ENCODE data around the gene EFCAB12.
"Not testable (repeated sequence)": the region's sequence is repeated elsewhere in the genome, so short reads cannot be mapped to it uniquely, and the experiment has no call there.

Gene EFCAB12

DNA sequence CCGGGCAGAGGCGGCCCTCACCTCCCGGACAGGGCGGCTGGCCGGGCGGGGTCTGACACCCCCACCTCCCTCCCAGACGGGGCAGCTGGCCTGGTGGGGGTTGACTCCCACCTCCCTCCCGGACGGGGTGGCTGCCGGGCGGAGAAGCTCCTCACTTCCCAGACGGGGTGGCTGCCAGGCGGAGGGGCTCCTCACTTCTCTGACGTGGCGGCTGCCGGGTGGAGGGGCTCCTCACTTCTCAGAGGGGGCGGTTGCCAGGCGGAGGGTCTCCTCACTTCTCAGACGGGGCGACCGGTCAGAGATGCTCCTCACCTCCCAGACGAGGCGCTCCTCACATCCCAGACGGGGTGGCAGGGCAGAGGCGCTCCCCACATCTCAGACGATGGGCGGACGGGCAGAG is 65.1 kb downstream of the EFCAB12 start:
- not testable (repeated sequence) for DNase-seq

DNA sequence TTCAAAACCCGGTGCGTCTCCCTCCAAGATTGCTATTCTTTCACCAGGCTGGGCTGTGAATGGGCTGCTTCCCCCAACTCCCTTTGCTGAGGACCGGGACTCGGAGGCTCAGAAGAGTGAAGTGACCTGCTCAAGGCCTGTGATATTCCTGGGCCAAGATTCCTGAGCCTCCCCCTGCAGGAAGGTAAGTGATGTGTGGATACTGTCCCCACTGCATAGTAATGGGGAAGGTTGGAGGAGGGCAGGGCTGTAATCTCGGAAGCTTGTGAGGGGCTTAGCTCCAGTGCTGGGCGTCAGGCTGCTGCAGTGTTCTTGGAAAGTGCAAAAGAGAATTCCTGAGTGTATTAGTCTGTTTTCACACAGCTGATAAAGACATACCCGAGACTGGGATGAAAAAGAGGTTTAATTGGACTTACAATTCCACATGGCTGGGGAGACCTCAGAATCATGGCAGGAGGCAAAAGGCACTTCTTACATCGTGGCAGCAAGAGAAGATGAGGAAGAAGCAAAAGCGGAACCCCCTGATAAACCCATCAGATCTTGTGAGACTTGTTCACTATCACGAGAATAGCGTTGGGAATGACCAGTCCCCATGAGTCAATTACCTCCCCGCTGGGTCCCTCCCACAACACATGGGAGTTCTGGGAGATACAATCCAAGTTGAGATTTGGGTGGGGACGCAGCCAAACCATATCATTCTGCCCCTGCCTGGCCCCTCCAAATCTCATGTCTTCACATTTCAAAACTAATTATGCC is 67.6 kb downstream of the EFCAB12 start:
- no peak for DNase-seq

DNA sequence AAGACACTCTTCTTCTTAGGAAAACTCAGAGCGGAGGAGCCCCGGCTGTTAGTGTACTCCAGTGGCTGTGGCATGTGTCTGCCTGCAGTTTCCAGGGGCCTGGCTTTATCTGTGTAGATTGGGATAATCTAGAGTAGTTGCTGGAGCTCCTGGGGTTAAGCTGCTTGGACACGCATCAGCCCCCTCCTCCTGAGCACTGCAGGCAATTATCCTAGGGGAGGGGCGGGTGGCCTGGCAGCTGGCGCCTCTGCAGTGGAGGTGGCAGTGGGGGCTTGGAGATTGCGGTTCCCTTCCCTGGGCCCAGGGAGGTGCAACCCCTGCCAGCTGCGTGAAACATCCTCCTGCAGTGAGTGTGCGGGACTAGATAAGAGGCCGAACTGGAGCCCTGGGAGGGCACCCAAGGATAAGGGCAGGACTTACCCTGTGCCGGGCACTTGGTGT is 68.2 kb downstream of the EFCAB12 start:
- DNase-seq: no peak

DNA sequence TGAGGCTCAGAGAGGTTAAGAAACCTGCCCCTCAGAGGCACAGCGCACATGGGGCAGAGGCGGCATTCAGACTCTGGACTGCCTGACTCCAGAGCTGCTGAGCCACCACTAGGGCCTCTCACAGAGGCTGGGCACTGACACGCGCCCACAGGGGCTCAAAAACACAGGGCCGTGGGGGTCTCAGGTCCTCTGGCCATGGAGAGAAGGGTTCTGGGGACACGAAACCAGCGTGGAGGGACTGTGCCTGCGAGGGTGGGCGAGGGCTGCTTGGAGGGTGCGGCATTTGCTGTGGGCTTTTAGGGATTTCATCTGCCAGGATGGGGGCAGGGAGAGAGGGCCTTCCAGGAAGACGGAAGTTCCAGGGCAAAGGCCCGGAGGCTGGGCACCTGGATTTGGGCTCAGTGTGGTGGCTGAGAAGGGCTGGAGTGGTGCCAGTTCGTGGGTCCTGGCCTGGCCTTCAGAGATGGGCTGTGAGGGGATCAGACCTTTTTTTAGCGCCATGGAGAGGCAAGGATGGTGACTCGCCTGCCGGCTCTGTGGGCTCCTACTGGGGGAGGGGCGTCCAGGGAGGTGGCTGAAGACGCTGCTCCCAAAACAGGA is 69.6 kb downstream of the EFCAB12 start:
- DNase-seq: no peak

DNA sequence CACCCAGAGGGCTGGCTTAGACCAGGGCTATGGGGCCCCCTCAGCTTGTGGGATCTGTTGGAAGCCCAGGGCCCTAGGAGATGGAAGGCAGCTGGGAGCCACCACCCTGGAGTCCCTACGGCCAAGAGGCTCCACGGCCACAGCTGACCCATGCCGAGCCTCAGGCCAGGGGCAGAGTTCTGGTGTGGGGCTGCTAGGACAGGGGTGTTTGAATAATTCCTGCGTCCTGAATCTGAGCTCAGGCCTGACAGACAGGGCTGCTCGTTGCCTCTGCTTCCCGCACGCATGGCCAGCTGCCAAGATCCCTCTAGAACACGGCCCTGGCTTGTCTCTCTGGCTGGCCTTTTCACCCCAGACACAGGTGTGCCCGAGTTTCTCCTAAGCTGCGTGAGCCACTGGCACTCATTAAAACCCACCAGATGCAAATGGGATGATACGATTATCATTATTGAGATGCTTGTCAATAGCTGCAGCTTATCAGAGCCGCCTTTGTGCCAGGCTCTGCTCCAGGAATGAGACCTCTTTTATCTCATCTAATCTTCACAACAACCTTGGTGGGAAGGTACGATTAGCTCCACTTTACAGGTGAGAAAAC is 70.2 kb downstream of the EFCAB12 start:
- DNase-seq: no peak

DNA sequence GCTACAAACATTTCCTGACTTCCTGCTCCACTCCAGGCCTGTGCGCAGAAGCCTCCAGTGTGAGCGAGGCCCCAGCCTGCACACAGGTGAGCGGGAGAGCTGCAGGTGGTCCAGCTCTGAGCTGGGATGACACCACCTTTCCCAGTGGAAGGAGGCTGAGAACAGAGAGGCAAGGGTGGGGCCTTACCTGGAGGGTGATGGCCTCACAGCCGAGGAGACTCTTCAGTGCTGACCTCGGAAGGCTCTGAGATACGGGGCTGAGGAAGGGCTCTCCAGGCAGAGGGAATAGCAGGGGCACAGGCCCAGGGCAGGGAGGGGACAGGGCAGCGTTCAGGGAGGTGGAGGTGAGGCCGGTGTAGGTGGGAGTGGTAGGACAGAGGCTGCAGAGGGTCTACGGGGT is 70.8 kb downstream of the EFCAB12 start:
- no peak for DNase-seq

DNA sequence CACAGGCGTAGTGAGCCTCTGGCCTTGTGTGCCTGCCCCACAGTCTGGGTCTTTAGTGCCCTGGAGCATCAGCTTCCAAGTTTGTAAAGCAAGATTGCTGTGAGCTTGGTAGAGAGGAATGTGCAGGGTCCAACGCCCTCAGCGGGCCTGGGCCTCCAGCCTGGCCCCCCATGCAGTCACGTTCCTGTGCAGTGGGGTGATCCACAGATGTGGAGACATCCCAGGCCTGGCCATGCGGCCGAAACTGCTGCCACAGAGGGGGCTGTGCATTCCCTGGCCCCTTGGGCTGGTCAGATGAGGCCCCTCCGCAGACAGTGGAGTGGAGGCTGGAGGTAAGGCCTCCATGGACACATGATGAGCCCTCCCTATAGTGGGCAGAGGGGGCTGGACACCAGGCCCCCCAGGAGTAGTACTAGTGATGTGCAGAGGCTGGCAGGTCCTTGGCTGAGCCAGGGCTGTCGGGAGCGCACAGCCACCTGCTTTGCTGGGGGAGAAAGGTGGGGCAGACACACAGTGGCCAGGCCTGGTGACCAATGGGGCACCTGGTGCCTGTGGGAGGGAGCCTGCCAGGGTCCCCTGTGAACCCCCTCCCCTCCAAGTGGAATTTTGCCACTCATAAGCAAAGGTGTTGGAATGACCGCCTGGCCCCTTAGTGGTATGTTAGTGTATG is 71.5 kb downstream of the EFCAB12 start:
- no peak for DNase-seq

DNA sequence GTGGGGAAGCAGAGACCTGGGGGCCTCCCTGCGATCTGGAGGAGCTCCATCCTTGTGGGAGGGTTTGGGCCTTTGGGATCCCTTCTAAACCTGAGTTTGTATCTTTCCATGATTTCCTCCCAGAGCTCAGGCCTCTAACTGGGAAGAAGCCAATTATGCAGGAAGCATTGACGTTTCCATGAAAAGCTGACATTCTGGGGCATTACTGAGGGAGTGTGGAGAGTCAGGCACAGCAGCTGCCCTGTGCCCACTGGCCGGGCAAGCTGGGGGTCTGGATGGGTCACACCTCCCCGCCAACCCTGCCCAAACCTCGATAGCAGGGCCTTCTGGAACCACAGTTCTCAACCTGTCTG is 74.9 kb downstream of the EFCAB12 start:
- no peak for DNase-seq

DNA sequence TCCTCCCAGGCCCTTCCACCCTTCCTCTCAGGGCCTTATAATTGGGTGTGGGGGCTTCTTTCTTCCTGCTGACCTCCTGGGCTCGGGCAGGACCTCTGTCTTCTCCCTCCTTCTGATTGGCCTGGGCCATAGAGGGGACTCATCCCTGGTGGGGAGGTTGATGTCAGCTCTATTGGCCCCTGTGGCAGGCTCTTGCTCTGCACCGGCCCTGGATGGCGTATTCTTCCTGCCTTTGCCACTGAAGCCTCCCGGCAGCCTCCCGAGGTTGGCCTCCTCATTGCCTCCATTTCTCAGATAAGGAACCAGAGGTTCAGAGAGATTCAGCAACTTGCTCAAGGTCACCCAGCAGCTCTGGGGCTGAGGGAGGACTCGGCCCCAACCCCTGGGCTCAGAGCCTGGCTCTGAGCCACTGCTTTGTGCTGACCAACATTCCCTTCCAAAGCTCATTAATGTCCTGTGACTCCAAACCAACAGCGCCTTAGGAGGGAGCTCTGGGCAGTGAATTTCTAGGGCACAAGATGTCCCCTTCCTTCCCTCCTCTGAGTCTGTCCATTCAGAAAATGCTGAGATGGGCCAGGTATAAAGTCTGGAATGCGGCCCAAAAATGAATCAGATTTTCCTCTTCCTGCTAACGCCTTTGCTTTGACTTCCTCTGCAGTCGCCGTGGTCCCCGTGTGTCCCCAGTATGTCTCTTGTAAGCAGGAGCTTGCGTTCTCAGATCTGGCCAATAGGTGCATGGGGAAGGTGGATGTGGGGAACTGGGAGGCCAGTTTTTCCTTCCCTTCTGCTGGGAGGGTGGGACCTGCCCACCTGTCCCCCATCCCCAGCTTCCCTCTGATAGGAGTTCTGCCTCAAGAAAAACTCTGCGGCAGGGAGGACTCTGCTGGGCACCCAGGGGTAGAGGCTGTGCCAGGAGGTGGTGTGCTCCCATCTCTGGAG is 75.5 kb downstream of the EFCAB12 start:
- no peak for DNase-seq

DNA sequence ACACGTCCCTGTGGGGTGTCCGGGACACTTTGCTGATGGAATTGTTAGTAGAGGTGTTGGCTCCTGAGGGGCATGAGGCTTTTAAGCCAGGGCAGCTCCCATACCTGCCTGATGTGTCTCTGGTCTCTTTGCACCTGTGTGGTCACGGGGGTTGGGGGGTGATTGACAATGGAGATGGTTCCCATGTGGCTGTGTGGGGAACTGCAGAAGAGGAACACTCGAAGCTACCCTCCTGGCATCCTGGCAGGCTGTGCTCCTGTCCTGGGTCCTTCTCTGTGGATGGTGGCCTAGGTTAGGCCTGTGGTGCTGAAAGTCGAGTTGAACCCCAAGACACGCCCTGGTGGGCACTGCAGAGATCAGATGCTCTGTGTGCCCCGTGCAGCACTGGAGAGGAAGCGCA is 76.4 kb downstream of the EFCAB12 start:
- no peak for DNase-seq

All from NCI-H2171 (cell line).